K562 (cell line): ENCODE measurements around the gene SPHK2. TPM values are rescaled to one million over a fixed set of nuclear protein-coding genes. Genes with fewer than 3 reads are reported as not detected.
A peak's percentile ranks its signal among the peaks of the same experiment; 100 is the strongest.

ENCODE experiments used
- ARID1B ChIP-seq: fragments of 450-650 bp; IDR thresholded peaks from 2 replicates; pipeline ENCODE4 v1.6.1; 2016; ENCODE audit warnings: antibody characterized with exemption, mild to moderate bottlenecking, inconsistent platforms
- GATA2 ChIP-seq: sonication (generic); formaldehyde crosslinking; IDR thresholded peaks from 2 replicates; pipeline ENCODE4 v1.4.0; 2020; ENCODE audit warnings: mild to moderate bottlenecking, missing genetic modification reagents
- LARP7 ChIP-seq: fragments of 450-650 bp; IDR thresholded peaks from 2 replicates; pipeline ENCODE4 v1.6.1; 2016
- MED1 ChIP-seq: sonication (generic); formaldehyde crosslinking; IDR thresholded peaks from 2 replicates; pipeline ENCODE4 v1.8.1; 2023; ENCODE audit warnings: missing genetic modification reagents, borderline replicate concordance
- POLR2B ChIP-seq: fragments of 450-650 bp; IDR thresholded peaks from 2 replicates; pipeline ENCODE4 v1.6.1; 2018; ENCODE audit warnings: low read depth; ENCODE audit not compliant: partially characterized antibody
- SMARCA5 ChIP-seq: fragments of 450-650 bp; IDR thresholded peaks from 2 replicates; pipeline ENCODE4 v1.6.1; 2016
- ZFP36 ChIP-seq: fragments of 150-350 bp; IDR thresholded peaks from 2 replicates; pipeline ENCODE4 v1.6.1; 2018; ENCODE audit warnings: low read length, low read depth; ENCODE audit not compliant: partially characterized antibody
- ZNF3 ChIP-seq: fragments of 250-450 bp; sonication (Bioruptor Pico); IDR thresholded peaks from 2 replicates; pipeline ENCODE4 v1.5.0; 2021; ENCODE audit warnings: mild to moderate bottlenecking, moderate library complexity
- ZNF316 ChIP-seq: fragments of 450-650 bp; IDR thresholded peaks from 2 replicates; pipeline ENCODE4 v1.6.1; 2016
- polyA plus RNA-seq, 8 experiments: library from polyadenylated mRNA; depleted of rRNA in 4 of 8; stranded (reverse) in 5 of 8; unstranded in 3 of 8; fragments of >200 nt; fragmentation: Nextera tagmentation in 2 of 8; fragmentation: Illumina TruSeq in 1 of 8; extraction: Ambion mirVana in 2 of 8; extraction: Trizol in 1 of 8; gene quantifications; 2 replicates each; pipeline versions ENCODE4 v1.2.1 to v1.2.3, GENCODE V29; 2011 to 2014; ENCODE audit warnings: inconsistent platforms in 1 of 8, missing spikeins in 1 of 8
- total RNA-seq, 7 experiments: library from RNA; depleted of rRNA in 6 of 7; stranded (reverse); fragments of >200 nt in 6 of 7; fragmentation: Illumina TruSeq in 2 of 7; extraction: Trizol in 2 of 7; gene quantifications; 2 replicates each; pipeline versions ENCODE4 v1.2.1 to v1.2.3, GENCODE V29; 2011 to 2021; ENCODE audit warnings: low replicate concordance in 1 of 7
- TF ChIP-seq, protein P1 (sequence below), 2 experiments: fragments of 450-650 bp in 1 of 2; sonication (generic) in 1 of 2; formaldehyde crosslinking in 1 of 2; IDR thresholded peaks in 1 of 2; conservative IDR thresholded peaks in 1 of 2; 2 replicates each; pipeline versions ENCODE4 v1.6.1 to v1.8.1; 2016 to 2023; ENCODE audit warnings: mild to moderate bottlenecking in 2 of 2, moderate library complexity in 2 of 2, inconsistent platforms in 1 of 2, missing genetic modification reagents in 1 of 2
- TF ChIP-seq, protein P2 (sequence below), 2 experiments: fragments of 450-650 bp in 1 of 2; sonication (generic) in 1 of 2; formaldehyde crosslinking in 1 of 2; IDR thresholded peaks; 2 replicates each; pipeline versions ENCODE4 v1.7.1 to v1.9.0; 2016 to 2022; ENCODE audit warnings: inconsistent platforms in 1 of 2, mild to moderate bottlenecking in 1 of 2, missing genetic modification reagents in 1 of 2
- TF ChIP-seq, protein P3 (sequence below): fragments of 450-650 bp; formaldehyde crosslinking; conservative IDR thresholded peaks from 2 replicates; pipeline ENCODE4 v1.4.0; 2022; ENCODE audit warnings: mild to moderate bottlenecking, missing genetic modification characterization
- TF ChIP-seq, protein P4 (sequence below): fragments of 450-650 bp; formaldehyde crosslinking; IDR thresholded peaks from 2 replicates; pipeline ENCODE4 v1.4.0; 2022; ENCODE audit warnings: missing genetic modification characterization

Gene SPHK2
- total and polyA plus RNA-seq, 9 of the 15 experiments (the other 6 are each of a cell fraction or from before 2014, with no cell fraction given) = 0.10 to 15.2 (median 2.9) TPM

DNA sequence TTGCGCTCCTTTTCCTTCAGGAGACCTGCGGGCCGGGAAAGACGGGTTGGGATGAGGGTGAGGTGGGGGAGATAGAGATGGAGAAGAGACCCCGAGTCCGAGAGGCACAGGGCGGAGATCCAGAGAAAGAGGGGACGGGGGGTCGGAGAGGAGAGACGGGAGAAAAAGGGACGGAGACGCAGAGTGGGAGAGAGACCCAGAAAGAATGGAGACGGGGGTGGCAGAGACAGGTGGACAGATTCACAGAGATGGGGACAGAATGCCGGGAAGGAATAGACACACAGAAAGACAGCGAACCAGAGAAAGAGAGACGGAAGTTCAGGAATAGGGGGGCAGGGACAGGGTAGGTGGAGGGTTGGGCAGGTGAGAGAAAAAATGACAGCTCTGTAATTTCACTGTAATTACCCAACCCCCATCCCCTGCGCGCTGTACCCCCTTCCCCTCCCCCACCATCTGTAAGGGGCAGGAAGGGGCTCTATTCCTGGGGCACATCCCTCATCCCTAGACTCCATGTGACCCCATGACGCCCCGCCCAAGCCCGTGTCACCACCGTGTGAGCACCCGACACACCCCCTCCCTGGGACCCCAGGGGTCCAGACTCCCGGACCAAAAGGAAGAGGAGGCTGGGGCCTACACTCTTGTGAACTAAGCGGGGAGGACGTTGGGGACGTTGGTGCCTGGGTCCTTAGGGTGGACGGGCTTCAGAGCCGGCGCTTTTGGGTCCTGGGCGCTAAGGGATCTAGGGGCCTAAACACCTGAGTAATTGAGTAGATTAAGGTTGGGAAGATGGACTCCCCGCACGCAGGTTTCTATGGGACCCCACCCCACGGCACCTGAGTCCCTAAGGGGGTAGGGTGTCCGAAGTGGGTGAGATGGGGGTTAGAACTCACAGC lies 16.9 kb downstream of the SPHK2 start (continued):
- TF ChIP-seq, protein P1, sequence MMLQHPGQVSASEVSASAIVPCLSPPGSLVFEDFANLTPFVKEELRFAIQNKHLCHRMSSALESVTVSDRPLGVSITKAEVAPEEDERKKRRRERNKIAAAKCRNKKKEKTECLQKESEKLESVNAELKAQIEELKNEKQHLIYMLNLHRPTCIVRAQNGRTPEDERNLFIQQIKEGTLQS (IDR thresholded peaks at IDR 0.05) = no peak
- TF ChIP-seq, protein P1 (CRISPR knock-in tag; conservative IDR thresholded peaks at IDR 0.05) = no peak
- TF ChIP-seq ZNF316 (peak; percentile 35; the same call in 1 of the 2 replicates), ZFP36 (no peak), ARID1B (peak; percentile 24; the same call in 1 of the 2 replicates), SMARCA5 (0 out of 2 replicates have a peak, but pooled peaks have one; percentile 45), POLR2B (peak; percentile 21), GATA2 (CRISPR knock-in tag) (no peak), MED1 (CRISPR knock-in tag) (no peak), ZNF3 (no peak), LARP7 (0 out of 2 replicates have a peak, but pooled peaks have one; percentile 72)
- TF ChIP-seq, protein P2, sequence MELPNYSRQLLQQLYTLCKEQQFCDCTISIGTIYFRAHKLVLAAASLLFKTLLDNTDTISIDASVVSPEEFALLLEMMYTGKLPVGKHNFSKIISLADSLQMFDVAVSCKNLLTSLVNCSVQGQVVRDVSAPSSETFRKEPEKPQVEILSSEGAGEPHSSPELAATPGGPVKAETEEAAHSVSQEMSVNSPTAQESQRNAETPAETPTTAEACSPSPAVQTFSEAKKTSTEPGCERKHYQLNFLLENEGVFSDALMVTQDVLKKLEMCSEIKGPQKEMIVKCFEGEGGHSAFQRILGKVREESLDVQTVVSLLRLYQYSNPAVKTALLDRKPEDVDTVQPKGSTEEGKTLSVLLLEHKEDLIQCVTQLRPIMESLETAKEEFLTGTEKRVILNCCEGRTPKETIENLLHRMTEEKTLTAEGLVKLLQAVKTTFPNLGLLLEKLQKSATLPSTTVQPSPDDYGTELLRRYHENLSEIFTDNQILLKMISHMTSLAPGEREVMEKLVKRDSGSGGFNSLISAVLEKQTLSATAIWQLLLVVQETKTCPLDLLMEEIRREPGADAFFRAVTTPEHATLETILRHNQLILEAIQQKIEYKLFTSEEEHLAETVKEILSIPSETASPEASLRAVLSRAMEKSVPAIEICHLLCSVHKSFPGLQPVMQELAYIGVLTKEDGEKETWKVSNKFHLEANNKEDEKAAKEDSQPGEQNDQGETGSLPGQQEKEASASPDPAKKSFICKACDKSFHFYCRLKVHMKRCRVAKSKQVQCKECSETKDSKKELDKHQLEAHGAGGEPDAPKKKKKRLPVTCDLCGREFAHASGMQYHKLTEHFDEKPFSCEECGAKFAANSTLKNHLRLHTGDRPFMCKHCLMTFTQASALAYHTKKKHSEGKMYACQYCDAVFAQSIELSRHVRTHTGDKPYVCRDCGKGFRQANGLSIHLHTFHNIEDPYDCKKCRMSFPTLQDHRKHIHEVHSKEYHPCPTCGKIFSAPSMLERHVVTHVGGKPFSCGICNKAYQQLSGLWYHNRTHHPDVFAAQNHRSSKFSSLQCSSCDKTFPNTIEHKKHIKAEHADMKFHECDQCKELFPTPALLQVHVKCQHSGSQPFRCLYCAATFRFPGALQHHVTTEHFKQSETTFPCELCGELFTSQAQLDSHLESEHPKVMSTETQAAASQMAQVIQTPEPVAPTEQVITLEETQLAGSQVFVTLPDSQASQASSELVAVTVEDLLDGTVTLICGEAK (IDR thresholded peaks at IDR 0.05) = peak; percentile 64
- TF ChIP-seq, protein P2 (CRISPR knock-in tag; IDR thresholded peaks at IDR 0.05) = no peak
- TF ChIP-seq, protein P3, sequence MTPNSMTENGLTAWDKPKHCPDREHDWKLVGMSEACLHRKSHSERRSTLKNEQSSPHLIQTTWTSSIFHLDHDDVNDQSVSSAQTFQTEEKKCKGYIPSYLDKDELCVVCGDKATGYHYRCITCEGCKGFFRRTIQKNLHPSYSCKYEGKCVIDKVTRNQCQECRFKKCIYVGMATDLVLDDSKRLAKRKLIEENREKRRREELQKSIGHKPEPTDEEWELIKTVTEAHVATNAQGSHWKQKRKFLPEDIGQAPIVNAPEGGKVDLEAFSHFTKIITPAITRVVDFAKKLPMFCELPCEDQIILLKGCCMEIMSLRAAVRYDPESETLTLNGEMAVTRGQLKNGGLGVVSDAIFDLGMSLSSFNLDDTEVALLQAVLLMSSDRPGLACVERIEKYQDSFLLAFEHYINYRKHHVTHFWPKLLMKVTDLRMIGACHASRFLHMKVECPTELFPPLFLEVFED (CRISPR knock-in tag) = peak; percentile 71; the same call in 1 of the 2 replicates
- TF ChIP-seq, protein P4, sequence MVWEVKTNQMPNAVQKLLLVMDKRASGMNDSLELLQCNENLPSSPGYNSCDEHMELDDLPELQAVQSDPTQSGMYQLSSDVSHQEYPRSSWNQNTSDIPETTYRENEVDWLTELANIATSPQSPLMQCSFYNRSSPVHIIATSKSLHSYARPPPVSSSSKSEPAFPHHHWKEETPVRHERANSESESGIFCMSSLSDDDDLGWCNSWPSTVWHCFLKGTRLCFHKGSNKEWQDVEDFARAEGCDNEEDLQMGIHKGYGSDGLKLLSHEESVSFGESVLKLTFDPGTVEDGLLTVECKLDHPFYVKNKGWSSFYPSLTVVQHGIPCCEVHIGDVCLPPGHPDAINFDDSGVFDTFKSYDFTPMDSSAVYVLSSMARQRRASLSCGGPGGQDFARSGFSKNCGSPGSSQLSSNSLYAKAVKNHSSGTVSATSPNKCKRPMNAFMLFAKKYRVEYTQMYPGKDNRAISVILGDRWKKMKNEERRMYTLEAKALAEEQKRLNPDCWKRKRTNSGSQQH (CRISPR knock-in tag) = peak; percentile 75; the same call in 1 of the 2 replicates
